HEK293 (cell line): ENCODE data around the gene DSCAML1.

Experiments
- ATF2 ChIP-seq: fragments of 450-650 bp; formaldehyde crosslinking; IDR thresholded peaks from 2 replicates; pipeline ENCODE4 v1.5.1; 2016; ENCODE audit warnings: missing biosample characterization, missing genetic modification characterization, low read depth
- BCL11B ChIP-seq: fragments of 450-650 bp; formaldehyde crosslinking; IDR thresholded peaks from 2 replicates; pipeline ENCODE4 v1.5.1; 2016; ENCODE audit warnings: low read depth, missing biosample characterization, missing genetic modification characterization
- GLIS2 ChIP-seq: fragments of 450-650 bp; formaldehyde crosslinking; IDR thresholded peaks from 2 replicates; pipeline ENCODE4 v1.5.1; 2016; ENCODE audit warnings: missing biosample characterization, missing genetic modification characterization
- ZFP41 ChIP-seq: fragments of 450-650 bp; formaldehyde crosslinking; IDR thresholded peaks from 2 replicates; pipeline ENCODE4 v1.5.1; 2016; ENCODE audit warnings: missing biosample characterization, missing genetic modification characterization, borderline replicate concordance
- ZNF585B ChIP-seq: fragments of 450-650 bp; formaldehyde crosslinking; IDR thresholded peaks from 2 replicates; pipeline ENCODE4 v1.5.1; 2016; ENCODE audit warnings: missing biosample characterization, missing genetic modification characterization
- ZNF610 ChIP-seq: fragments of 450-650 bp; formaldehyde crosslinking; IDR thresholded peaks from 2 replicates; pipeline ENCODE4 v1.5.1; 2016; ENCODE audit warnings: missing biosample characterization, missing genetic modification characterization, borderline replicate concordance
- TF ChIP-seq, protein P1 (sequence below): fragments of 450-650 bp; formaldehyde crosslinking; IDR thresholded peaks from 2 replicates; pipeline ENCODE4 v1.5.1; 2016; ENCODE audit warnings: missing biosample characterization, missing genetic modification characterization
- TF ChIP-seq, protein P2 (sequence below): sonication (generic); formaldehyde crosslinking; IDR thresholded peaks from 2 replicates; pipeline ENCODE4 v1.8.1; 2022; ENCODE audit warnings: mild to moderate bottlenecking, moderate library complexity, missing genetic modification reagents

DNA sequence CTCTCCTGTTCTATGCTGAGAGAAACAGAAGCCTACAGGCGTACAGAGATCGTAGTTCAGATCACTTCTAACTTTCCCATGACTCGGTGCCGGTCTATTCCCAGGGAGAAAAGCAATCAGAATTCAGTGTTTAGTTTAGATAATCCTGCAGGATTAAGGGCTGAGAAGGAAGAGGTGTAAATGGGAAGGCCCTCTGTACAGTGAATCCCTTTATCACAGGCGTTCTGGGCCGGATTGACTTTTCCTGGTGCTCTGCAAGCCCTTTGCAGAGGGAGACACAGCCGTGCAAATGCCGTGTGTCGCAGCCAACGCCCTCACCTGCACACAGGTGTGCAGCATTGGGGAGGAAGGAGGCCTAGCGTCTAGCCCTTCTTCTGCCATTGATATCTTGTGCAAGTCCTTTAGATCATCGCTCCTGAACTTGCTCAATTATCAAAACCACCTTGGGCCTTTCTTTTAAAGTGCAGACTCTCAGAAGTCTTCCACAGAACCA is 90.6 kb downstream of the DSCAML1 start:
- TF ChIP-seq, protein P1, sequence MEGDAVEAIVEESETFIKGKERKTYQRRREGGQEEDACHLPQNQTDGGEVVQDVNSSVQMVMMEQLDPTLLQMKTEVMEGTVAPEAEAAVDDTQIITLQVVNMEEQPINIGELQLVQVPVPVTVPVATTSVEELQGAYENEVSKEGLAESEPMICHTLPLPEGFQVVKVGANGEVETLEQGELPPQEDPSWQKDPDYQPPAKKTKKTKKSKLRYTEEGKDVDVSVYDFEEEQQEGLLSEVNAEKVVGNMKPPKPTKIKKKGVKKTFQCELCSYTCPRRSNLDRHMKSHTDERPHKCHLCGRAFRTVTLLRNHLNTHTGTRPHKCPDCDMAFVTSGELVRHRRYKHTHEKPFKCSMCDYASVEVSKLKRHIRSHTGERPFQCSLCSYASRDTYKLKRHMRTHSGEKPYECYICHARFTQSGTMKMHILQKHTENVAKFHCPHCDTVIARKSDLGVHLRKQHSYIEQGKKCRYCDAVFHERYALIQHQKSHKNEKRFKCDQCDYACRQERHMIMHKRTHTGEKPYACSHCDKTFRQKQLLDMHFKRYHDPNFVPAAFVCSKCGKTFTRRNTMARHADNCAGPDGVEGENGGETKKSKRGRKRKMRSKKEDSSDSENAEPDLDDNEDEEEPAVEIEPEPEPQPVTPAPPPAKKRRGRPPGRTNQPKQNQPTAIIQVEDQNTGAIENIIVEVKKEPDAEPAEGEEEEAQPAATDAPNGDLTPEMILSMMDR, result no peak
- TF ChIP-seq, protein P2, sequence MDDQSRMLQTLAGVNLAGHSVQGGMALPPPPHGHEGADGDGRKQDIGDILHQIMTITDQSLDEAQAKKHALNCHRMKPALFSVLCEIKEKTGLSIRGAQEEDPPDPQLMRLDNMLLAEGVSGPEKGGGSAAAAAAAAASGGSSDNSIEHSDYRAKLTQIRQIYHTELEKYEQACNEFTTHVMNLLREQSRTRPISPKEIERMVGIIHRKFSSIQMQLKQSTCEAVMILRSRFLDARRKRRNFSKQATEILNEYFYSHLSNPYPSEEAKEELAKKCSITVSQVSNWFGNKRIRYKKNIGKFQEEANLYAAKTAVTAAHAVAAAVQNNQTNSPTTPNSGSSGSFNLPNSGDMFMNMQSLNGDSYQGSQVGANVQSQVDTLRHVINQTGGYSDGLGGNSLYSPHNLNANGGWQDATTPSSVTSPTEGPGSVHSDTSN (CRISPR knock-in tag), result no peak
- TF ChIP-seq ZNF610 (tag by site-specific recombination) (no peak), GLIS2 (no peak), ZFP41 (tag by site-specific recombination) (no peak), ATF2 (tag by site-specific recombination) (no peak), ZNF585B (tag by site-specific recombination) (no peak), BCL11B (tag by site-specific recombination) (no peak)
